GM21786 (cell line): Measurements from ENCODE around the gene DCXR.
A peak's percentile ranks its signal among the peaks of the same experiment; 100 is the strongest.

ENCODE experiments used
- ATAC-seq: cut with Tn5 transposase; IDR thresholded peaks from one replicate; pipeline ENCODE4 v1.9.1; 2021; ENCODE audit not compliant: unreplicated experiment

The DCXR gene

GRCh38 chr17:82037092-82037888 lies at the start of gene DCXR:
Gene DCXR (minus strand): TSS chr17:82037697. CDS start chr17:82037682, 15 bp downstream.
- peak; percentile 91 for ATAC-seq

- ATAC-seq = no peak
These were observed 48.7 kb upstream of the DCXR start for GRCh38 chr17:82085931-82086764.

GRCh38 chr17:82085031-82085861 lies 47.7 kb upstream of the DCXR start:
- no peak for ATAC-seq

GRCh38 chr17:82084373-82085030 lies 47.0 kb upstream of the DCXR start:
- no peak for ATAC-seq

GRCh38 chr17:82083533-82084359 lies 46.2 kb upstream of the DCXR start:
- ATAC-seq = no peak

GRCh38 chr17:82083009-82083408 lies 45.5 kb upstream of the DCXR start:
- ATAC-seq = no peak

DNA sequence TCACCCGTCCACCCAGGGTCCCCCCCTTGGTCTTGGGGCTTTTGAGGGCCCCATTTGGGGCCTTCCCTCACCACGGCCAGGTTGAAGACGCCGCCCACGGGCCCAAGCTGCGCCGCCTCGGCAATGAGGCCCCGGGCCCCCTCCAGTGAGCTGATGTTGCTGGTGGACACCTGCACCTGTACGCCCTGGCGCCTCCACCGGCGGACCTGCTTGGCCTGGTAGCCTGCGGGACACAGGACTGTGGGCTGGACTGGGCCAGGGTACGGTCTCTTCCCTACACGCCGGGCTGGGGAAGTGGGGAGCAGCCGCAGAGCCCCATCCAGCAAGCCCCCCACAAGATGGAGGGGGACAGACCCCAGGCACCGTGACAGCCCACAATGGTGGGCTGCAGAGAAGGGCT lies 45.0 kb upstream of the DCXR start:
- no peak for ATAC-seq

DNA sequence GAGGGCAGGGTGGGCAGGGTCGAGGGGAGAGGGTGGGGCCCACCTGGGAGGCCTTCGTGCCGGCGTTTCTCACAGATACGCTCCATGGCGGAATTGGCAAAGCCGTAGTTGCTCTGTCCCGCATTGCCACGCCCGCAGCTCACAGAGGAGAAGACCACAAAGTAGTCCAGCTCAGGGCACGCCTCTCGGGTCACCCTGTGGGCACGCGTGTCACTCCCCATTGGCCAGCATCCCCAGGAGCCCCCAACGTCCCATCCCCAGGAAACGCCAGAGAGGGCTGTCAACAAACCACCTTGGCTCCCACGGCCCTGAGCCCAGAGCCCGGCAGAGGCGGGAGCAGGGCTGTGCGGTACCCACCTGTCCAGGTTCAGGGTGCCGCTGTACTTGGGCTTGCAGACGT lies 44.5 kb upstream of the DCXR start:
- no peak for ATAC-seq

DNA sequence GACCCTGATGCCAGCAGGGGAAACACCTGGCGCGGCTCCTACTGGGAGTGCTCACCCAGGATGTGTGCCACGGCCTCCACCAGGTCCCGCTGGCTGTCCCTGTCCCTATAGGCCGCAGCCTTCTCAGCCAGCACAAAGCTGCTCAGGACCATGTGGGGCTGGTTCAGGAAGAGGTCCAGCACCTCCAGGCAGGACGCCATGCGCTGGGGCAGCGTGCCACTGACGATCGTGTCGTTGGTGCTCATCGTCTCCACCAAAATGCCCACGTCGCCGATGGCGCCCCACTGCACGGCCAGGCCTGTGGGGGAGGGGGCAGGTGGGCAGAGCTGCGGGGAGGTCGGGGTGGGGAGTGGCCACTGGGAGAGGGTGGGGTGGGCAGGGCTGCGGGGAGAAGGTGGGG lies 44.0 kb upstream of the DCXR start:
- ATAC-seq = no peak

DNA sequence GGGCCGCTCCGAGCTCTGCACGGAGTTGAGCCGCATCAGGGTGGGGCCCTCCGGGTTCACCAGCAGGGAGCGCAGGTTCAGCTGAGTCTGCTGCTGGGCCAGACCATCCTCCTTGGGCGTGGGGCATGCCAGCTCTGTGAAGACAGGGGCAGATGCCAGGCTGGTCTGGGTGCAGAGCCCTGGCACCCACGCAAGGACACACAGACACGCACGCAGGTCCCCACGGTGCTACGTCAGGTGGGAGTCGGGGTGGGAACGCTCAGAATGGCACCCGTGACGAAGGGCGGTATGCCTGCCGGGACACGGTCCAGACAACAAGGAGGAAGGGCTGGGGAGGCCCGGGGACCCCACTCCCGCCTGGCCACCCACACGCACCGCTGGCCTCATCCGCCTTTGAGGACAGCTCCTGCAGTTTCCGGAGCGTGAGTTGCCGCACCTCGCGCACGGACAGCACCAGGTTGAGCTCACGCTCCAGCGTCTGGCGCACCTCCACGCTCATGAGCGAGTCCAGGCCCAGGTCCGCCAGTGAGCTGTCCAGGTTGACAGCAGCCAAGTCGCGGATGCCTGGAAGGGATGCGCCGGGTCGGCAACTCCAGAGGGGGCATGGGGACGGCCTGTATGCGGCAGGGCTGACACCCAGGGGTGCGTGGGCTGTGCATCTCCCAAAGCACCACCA lies 43.4 kb upstream of the DCXR start:
- no peak for ATAC-seq

DNA sequence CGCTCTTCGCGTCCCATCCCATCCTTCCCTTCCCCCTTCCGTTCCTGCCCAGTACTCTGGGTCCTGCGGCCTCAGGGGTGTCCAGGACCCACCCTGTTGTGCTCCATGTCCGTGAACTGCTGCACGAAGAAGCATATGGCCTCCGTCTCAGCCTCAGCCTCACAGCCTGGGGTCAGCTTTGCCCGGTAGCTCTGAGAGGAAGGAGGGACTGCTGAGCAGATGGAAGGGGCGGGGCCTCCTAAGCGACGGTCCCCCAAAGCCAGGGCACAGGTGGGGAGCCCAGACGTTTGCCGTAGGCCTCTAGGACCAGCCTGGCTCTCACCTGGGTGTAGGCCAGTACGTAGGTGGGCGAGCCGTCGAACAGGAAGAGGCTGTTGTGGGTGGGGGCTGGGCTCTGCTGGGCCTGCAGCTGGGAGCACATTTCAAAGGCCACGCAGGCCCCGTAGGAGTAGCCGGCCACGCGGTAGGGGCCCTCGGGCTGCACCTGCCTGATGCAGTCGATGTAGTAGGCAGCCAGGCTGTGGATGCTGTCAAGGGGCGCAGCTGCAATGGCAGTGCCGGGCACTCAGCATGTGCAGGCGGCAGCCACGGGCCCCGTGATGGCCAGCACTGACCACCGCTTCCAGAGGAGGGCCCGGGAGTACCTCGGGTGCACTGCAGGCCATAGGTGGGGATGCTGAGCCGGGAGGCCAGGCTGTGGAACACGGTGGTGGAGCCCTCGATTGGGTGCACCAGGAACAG lies 42.7 kb upstream of the DCXR start:
- ATAC-seq = no peak

DNA sequence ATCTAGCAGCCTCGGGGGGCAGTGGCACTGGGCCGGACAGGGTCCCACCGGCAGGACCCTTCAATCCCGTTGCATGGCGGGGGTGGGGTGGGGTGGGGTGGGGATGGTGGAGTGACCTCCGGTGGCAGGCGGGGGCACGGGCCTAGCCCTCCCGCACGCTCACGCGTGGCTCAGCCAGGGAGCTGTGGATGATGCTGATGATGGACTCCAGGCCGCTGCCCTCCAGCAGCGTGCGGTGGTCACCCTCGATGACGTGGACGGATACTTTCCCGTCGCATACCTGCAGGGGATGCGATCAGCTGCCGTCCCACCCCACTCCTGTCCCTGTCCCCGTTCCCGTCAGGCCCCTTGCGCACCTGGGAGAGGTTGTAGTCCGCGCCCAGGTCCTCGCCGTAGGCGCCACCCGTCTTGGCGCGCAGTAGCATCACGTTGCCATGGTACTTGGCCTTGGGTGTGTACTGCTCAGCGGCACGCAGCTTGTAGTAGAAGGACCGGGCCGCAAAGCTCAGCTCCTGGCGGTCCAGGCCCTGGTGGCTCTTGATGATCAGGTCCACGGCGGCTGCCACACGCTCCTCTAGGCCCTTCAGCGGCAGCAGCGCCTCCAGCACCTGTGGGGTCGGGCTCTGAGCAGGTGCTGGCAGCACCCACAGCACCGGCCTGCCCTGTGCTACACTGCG lies 41.6 kb upstream of the DCXR start:
- no peak for ATAC-seq

GRCh38 chr17:82078433-82078832 lies 40.9 kb upstream of the DCXR start:
- no peak for ATAC-seq

- no peak for ATAC-seq
These were observed 40.3 kb upstream of the DCXR start for GRCh38 chr17:82077617-82078358.

GRCh38 chr17:82076785-82077591 lies 39.5 kb upstream of the DCXR start:
- ATAC-seq = no peak

DNA sequence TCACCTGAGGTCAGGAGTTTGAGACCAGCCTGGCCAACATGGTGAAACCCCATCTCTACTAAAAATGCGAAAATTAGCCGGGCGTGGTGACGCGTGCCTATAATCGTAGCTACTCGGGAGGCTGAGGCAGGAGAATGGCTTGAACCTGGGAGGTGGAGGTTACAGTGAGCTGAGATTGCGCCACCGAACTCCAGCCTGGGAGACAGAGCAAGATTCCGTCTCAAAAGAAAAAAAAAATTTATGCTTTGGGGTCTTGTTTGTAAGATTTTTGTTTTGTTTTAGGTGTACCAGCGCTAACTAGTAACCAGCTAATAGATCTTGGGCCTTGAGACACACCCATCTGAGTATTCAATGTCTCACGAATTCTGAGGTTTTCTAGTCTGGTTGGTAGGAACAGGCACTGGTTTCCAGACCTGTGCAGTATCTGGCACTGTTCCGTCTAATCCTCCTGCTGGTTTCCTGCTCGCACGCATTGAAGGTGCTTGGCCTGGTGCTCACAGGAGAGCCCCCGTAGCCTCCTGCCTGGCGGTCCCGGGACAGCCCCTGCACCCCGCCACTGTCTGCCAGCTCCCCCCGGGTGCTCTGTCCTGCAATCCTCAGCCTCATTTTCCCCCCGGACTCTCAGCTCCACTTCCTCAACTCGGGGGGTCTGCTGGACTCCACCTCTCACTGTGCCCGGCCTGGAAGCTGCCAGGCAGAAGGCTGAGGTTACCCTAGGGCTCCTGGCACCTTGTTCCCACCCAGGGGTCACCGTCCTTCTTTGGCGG lies 38.7 kb upstream of the DCXR start:
- ATAC-seq = no peak
